ENCODE data around the gene CREB3L2. TPM values are rescaled to one million over a fixed set of nuclear protein-coding genes. Genes with fewer than 3 reads are reported as not detected.

The CREB3L2 gene
- total and polyA plus RNA-seq, 10 of the 15 experiments (the other 5 are each of a cell fraction or from before 2014, with no cell fraction given): 6.4 to 67.1 (median 26.2) TPM

DNA sequence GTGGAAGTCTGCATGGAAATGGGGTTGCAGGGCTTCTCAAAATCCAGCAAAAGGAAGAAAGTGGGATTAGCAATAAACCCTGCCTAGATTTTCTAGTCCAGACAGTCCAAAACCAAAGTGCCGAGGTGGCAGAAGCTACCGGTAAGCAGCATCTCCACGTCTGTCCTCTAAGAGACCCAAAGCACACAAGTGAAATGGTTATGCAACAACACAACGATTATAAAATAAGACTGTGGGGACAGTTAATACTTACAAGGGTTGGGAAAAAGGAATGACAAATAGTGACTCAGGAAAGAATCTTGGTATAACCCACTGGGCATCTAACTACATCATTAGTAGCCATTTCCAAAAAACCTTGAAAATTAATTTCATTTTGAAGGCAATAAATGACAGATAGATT is 24.7 kb downstream of the CREB3L2 start:
- Histone ChIP-seq H3K4me3 (no peak overlapping the region), H4K20me1 (ENCODE audit: control insufficient read depth, insufficient read depth) (no peaks in the 10 kb centered on the region), H3K27ac (ENCODE audit: control insufficient read depth, insufficient read depth) (no peak overlapping the region), H2AFZ (ENCODE audit: control insufficient read depth, low read depth, low read length) (no peak overlapping the region), H3K9ac (ENCODE audit: control insufficient read depth, insufficient read depth, low read length) (no peak overlapping the region), H3K27me3 (replicated peaks in 1 of 2; ENCODE audit: control insufficient read depth in 2 of 2, insufficient read depth in 2 of 2, low read length in 1 of 2) (no peaks in the 10 kb centered on the region), H3K4me2 (ENCODE audit: control insufficient read depth, insufficient read depth) (no peak overlapping the region), H3K36me3 (ENCODE audit: control insufficient read depth in 2 of 2, insufficient read depth in 2 of 2, low read length in 1 of 2) (peaks cover 6 to 12% of the 10 kb centered on the region in 2 experiments; a peak in 2 of 4 replicates), H3K4me1 (ENCODE audit: control insufficient read depth, insufficient read depth, low read length) (peaks cover 55% of the 10 kb centered on the region), H3K9me3 (replicated peaks; ENCODE audit: control insufficient read depth, insufficient read depth, low read length) (peaks cover 11% of the 10 kb centered on the region; the same call in 2 of the 3 replicates), H3K79me2 (ENCODE audit: control insufficient read depth, insufficient read depth, low read length) (peaks cover 92% of the 10 kb centered on the region)
- FAIRE-seq (no peak), DNase-seq (ENCODE audit: low read depth, low spot score) (no peak), ATAC-seq (no peak)
- in situ Hi-C loops (cut with MboI) (no loop called here), intact Hi-C loops (cut with micrococcal nuclease; ENCODE audit: unreplicated experiment) (no loop called here)
- ChIA-PET POLR2A (no interaction called here), CTCF (interaction anchor here (1.8 to 16.2 kb wide), 2 partner anchors 9 to 24 kb away, joined by 6 to 271 read pairs; partner anchors contain the start of gene CREB3L2), SMC1A (ENCODE audit: uncharacterized antibody, unreplicated experiment) (interaction anchor here (2.1 to 23.6 kb wide), 2 partner anchors 10 to 25 kb away, joined by 6 to 516 read pairs; partner anchors contain the start of gene CREB3L2), RAD21 (ENCODE audit: unreplicated experiment) (interaction anchor here (2.7 kb wide), 1 partner anchor 18 kb away, joined by 9 read pairs; no protein-coding TSS in a partner anchor)
- TF ChIP-seq CBFB (IDR thresholded peaks at IDR 0.05; ENCODE audit: low read depth) (no peak), KAT2A (conservative IDR thresholded peaks at IDR 0.05; ENCODE audit: control insufficient read depth, low read depth, low read length) (no peak), CBX5 (IDR thresholded peaks at IDR 0.05; ENCODE audit: low read depth) (no peak), ESRRA (IDR thresholded peaks at IDR 0.05; ENCODE audit: low read length) (no peak), SUPT20H (IDR thresholded peaks at IDR 0.05; ENCODE audit: borderline replicate concordance, control insufficient read depth, low read depth, low read length) (no peak), NR2C2 (IDR thresholded peaks at IDR 0.05; ENCODE audit: borderline replicate concordance, control insufficient read depth, insufficient read length, low read depth) (no peak), ETV6 (conservative IDR thresholded peaks at IDR 0.05 in 1 of 2, IDR thresholded peaks at IDR 0.05 in 1 of 2; ENCODE audit: borderline replicate concordance in 1 of 2, low read depth in 1 of 2) (no peak), EED (IDR thresholded peaks at IDR 0.05; ENCODE audit: low read depth) (no peak), TBL1XR1 (IDR thresholded peaks at IDR 0.05; ENCODE audit: low read depth, low read length) (no peak)
- TF ChIP-seq, protein P1, sequence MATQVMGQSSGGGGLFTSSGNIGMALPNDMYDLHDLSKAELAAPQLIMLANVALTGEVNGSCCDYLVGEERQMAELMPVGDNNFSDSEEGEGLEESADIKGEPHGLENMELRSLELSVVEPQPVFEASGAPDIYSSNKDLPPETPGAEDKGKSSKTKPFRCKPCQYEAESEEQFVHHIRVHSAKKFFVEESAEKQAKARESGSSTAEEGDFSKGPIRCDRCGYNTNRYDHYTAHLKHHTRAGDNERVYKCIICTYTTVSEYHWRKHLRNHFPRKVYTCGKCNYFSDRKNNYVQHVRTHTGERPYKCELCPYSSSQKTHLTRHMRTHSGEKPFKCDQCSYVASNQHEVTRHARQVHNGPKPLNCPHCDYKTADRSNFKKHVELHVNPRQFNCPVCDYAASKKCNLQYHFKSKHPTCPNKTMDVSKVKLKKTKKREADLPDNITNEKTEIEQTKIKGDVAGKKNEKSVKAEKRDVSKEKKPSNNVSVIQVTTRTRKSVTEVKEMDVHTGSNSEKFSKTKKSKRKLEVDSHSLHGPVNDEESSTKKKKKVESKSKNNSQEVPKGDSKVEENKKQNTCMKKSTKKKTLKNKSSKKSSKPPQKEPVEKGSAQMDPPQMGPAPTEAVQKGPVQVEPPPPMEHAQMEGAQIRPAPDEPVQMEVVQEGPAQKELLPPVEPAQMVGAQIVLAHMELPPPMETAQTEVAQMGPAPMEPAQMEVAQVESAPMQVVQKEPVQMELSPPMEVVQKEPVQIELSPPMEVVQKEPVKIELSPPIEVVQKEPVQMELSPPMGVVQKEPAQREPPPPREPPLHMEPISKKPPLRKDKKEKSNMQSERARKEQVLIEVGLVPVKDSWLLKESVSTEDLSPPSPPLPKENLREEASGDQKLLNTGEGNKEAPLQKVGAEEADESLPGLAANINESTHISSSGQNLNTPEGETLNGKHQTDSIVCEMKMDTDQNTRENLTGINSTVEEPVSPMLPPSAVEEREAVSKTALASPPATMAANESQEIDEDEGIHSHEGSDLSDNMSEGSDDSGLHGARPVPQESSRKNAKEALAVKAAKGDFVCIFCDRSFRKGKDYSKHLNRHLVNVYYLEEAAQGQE (IDR thresholded peaks at IDR 0.05; ENCODE audit: low read depth, low read length): no peak
- WGBS (ENCODE audit: insufficient coverage, insufficient replicate concordance, low lambda C conversion rate, missing lambda C conversion rate): 82% methylated on average over 4 of the region's 4 CpGs
- no TSS peak for BruUV-seq (replicated peaks)

All from GM12878 (cell line).